Measurements from ENCODE around the gene RALGPS2. TPM values are rescaled to one million over a fixed set of nuclear protein-coding genes. Genes with fewer than 3 reads are reported as not detected.

Gene RALGPS2
- total and polyA plus RNA-seq, 2 of the 13 experiments (the other 11 are each of a cell fraction or from before 2014, with no cell fraction given) = 15.6 to 36.0 TPM

GRCh38 chr1:178886551-178886950 lies 161.5 kb downstream of the RALGPS2 start:
- H2AFZ ChIP-seq (ENCODE audit: low read length) = no peak overlapping the region
- H3K4me2 ChIP-seq (ENCODE audit: low read depth, low read length) = no peak overlapping the region
- no TSS peak for BruUV-seq (replicated peaks)
- H3K4me1 ChIP-seq (ENCODE audit: insufficient read depth, low read length) = no peaks in the 10 kb centered on the region
- H3K79me2 ChIP-seq (ENCODE audit: insufficient read depth, low read length) = no peaks in the 10 kb centered on the region
- ChIA-PET POLR2A (no interaction called here), CTCF (ENCODE audit: low intra/inter-chr PET ratio, low total read pairs) (no interaction called here)
- 99% methylated on average over 2 of the region's 2 CpGs for WGBS (ENCODE audit: low lambda C conversion rate)
- ATAC-seq (no peak), DNase-seq (ENCODE audit: low spot score) (no peak), FAIRE-seq (no peak)
- H3K27ac ChIP-seq (ENCODE audit: extremely low read length, insufficient read depth, low read length) = no peak overlapping the region
- H3K9ac ChIP-seq (ENCODE audit: insufficient read depth, low read depth, low read length) = no peak overlapping the region
- H4K20me1 ChIP-seq (ENCODE audit: insufficient read depth, low read length) = no peaks in the 10 kb centered on the region
- no peaks in the 10 kb centered on the region for H3K9me3 ChIP-seq (ENCODE audit: low read length)
- peaks cover 4 to 32% of the 10 kb centered on the region in 2 experiments for H3K36me3 ChIP-seq (replicated peaks in 1 of 2; ENCODE audit: control insufficient read depth in 1 of 2, insufficient read depth in 2 of 2, low read length in 2 of 2)
- TF ChIP-seq ATF7 (IDR thresholded peaks at IDR 0.05) (no peak), ATF7 (CRISPR knock-in tag; IDR thresholded peaks at IDR 0.05) (no peak), ZBTB7A (CRISPR knock-in tag; IDR thresholded peaks at IDR 0.05) (no peak), PCBP1 (IDR thresholded peaks at IDR 0.05; ENCODE audit: borderline replicate concordance, low read depth, low read length) (no peak), ZNF3 (CRISPR knock-in tag; IDR thresholded peaks at IDR 0.05) (no peak)
- TF ChIP-seq, protein P1, sequence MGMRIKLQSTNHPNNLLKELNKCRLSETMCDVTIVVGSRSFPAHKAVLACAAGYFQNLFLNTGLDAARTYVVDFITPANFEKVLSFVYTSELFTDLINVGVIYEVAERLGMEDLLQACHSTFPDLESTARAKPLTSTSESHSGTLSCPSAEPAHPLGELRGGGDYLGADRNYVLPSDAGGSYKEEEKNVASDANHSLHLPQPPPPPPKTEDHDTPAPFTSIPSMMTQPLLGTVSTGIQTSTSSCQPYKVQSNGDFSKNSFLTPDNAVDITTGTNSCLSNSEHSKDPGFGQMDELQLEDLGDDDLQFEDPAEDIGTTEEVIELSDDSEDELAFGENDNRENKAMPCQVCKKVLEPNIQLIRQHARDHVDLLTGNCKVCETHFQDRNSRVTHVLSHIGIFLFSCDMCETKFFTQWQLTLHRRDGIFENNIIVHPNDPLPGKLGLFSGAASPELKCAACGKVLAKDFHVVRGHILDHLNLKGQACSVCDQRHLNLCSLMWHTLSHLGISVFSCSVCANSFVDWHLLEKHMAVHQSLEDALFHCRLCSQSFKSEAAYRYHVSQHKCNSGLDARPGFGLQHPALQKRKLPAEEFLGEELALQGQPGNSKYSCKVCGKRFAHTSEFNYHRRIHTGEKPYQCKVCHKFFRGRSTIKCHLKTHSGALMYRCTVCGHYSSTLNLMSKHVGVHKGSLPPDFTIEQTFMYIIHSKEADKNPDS (CRISPR knock-in tag; IDR thresholded peaks at IDR 0.05) = no peak
- no peaks in the 10 kb centered on the region for H3K27me3 ChIP-seq (ENCODE audit: control insufficient read depth in 1 of 2, insufficient read depth in 2 of 2, low read length in 2 of 2)
- in situ Hi-C loops (cut with HindIII; ENCODE audit: extremely low pct_ligation_motif_present, low pct_unique_long_range_greater_than_20kb) = no loop called here
- no peak overlapping the region for H3K4me3 ChIP-seq (replicated peaks in 1 of 3; ENCODE audit: insufficient read depth in 1 of 3, low read depth in 2 of 3, low read length in 3 of 3)
- intact Hi-C loops (cut with micrococcal nuclease; ENCODE audit: unreplicated experiment) = no loop called here

DNA sequence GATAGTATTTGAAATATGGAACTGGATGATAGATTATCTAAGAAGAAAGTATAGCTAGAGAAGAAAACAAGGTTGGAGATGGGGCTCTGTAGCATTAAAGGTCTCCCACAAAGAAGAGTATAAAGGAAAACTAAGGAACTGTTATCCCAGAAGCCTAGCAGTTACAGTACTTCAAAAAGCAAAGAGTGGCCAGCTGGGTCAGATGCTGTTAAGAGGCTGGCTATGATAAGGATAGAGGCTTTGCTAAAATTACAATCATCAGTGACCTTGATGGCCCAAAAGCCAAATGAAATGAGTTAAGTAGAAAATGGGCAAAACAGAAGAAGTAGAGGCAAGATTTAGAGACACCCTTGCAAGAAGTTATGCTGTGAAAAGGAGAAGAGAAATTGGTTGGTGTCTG lies 170.9 kb downstream of the RALGPS2 start:
- H3K36me3 ChIP-seq (replicated peaks in 1 of 2; ENCODE audit: control insufficient read depth in 1 of 2, insufficient read depth in 2 of 2, low read length in 2 of 2) = peaks cover 0 to 2% of the 10 kb centered on the region in 2 experiments; a peak in 1 of 5 replicates
- no peak overlapping the region for H3K27ac ChIP-seq (ENCODE audit: extremely low read length, insufficient read depth, low read length)
- H2AFZ ChIP-seq (ENCODE audit: low read length) = no peak overlapping the region
- no peaks in the 10 kb centered on the region for H4K20me1 ChIP-seq (ENCODE audit: insufficient read depth, low read length)
- H3K4me3 ChIP-seq (replicated peaks in 1 of 3; ENCODE audit: insufficient read depth in 1 of 3, low read depth in 2 of 3, low read length in 3 of 3) = no peak overlapping the region
- no peaks in the 10 kb centered on the region for H3K79me2 ChIP-seq (ENCODE audit: insufficient read depth, low read length)
- no peaks in the 10 kb centered on the region for H3K27me3 ChIP-seq (ENCODE audit: control insufficient read depth in 1 of 2, insufficient read depth in 2 of 2, low read length in 2 of 2)
- ChIA-PET CTCF (ENCODE audit: low intra/inter-chr PET ratio, low total read pairs) (no interaction called here), POLR2A (no interaction called here)
- H3K9ac ChIP-seq (ENCODE audit: insufficient read depth, low read depth, low read length) = no peak overlapping the region
- H3K4me1 ChIP-seq (ENCODE audit: insufficient read depth, low read length) = no peaks in the 10 kb centered on the region
- BruUV-seq (replicated peaks) = no TSS peak
- H3K4me2 ChIP-seq (ENCODE audit: low read depth, low read length) = no peak overlapping the region
- ATAC-seq (no peak), DNase-seq (ENCODE audit: low spot score) (no peak), FAIRE-seq (no peak)
- in situ Hi-C loops (cut with HindIII; ENCODE audit: extremely low pct_ligation_motif_present, low pct_unique_long_range_greater_than_20kb) (no loop called here), intact Hi-C loops (cut with micrococcal nuclease; ENCODE audit: unreplicated experiment) (no loop called here)
- H3K9me3 ChIP-seq (ENCODE audit: low read length) = no peaks in the 10 kb centered on the region
- TF ChIP-seq ZBTB21 (CRISPR knock-in tag; IDR thresholded peaks at IDR 0.05) (no peak), REL (CRISPR knock-in tag; conservative IDR thresholded peaks at IDR 0.05) (no peak), ZNF124 (CRISPR knock-in tag; IDR thresholded peaks at IDR 0.05) (no peak), ZNF274 (CRISPR knock-in tag; IDR thresholded peaks at IDR 0.05) (no peak), HDAC2 (CRISPR knock-in tag; IDR thresholded peaks at IDR 0.05) (no peak), SMYD3 (CRISPR knock-in tag; IDR thresholded peaks at IDR 0.05) (no peak), ZNF10 (CRISPR knock-in tag; IDR thresholded peaks at IDR 0.05; ENCODE audit: borderline replicate concordance, low read depth) (no peak), CHCHD3 (CRISPR knock-in tag; IDR thresholded peaks at IDR 0.05) (no peak), ZNF782 (CRISPR knock-in tag; IDR thresholded peaks at IDR 0.05; ENCODE audit: borderline replicate concordance) (no peak)
- TF ChIP-seq, protein P2, sequence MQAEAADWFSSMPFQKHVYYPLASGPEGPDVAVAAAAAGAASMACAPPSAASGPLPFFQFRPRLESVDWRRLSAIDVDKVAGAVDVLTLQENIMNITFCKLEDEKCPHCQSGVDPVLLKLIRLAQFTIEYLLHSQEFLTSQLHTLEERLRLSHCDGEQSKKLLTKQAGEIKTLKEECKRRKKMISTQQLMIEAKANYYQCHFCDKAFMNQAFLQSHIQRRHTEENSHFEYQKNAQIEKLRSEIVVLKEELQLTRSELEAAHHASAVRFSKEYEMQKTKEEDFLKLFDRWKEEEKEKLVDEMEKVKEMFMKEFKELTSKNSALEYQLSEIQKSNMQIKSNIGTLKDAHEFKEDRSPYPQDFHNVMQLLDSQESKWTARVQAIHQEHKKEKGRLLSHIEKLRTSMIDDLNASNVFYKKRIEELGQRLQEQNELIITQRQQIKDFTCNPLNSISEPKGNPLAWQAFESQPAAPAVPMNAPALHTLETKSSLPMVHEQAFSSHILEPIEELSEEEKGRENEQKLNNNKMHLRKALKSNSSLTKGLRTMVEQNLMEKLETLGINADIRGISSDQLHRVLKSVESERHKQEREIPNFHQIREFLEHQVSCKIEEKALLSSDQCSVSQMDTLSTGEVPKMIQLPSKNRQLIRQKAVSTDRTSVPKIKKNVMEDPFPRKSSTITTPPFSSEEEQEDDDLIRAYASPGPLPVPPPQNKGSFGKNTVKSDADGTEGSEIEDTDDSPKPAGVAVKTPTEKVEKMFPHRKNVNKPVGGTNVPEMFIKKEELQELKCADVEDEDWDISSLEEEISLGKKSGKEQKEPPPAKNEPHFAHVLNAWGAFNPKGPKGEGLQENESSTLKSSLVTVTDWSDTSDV (CRISPR knock-in tag; IDR thresholded peaks at IDR 0.05) = no peak
- TF ChIP-seq, protein P3, sequence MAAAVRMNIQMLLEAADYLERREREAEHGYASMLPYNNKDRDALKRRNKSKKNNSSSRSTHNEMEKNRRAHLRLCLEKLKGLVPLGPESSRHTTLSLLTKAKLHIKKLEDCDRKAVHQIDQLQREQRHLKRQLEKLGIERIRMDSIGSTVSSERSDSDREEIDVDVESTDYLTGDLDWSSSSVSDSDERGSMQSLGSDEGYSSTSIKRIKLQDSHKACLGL (CRISPR knock-in tag; IDR thresholded peaks at IDR 0.05) = no peak

Measured in HepG2 (cell line).